A673 (cell line): Measurements from ENCODE around the gene UGT1A9. TPM values are rescaled to one million over a fixed set of nuclear protein-coding genes. Genes with fewer than 3 reads are reported as not detected.

Experiments
- BruUV-seq: library from RNA; stranded (reverse); fragments of 400-500 nt; replicated peaks from 2 replicates; lab custom pipeline; 2021; lab: Mats Ljungman, UMichigan
- CTCF ChIA-PET: fragments of 300-600 bp; sonication (Branson Sonifier 250); formaldehyde crosslinking; loops from one replicate; lab custom pipeline; 2022; ENCODE audit warnings: antibody characterized with exemption; lab: Charles Lee
- POLR2A ChIA-PET: fragments of 300-600 bp; sonication (Branson Sonifier 250); formaldehyde crosslinking; loops from one replicate; lab custom pipeline; 2022; ENCODE audit warnings: antibody characterized with exemption; ENCODE audit not compliant: low non-redundant PET; lab: Charles Lee
- DNase-seq: peaks from one replicate; pipeline ENCODE4 v3.0.0-alpha.2; 2015; ENCODE audit warnings: low spot score
- H3K27ac ChIP-seq: fragments of 200-600 bp; sonication (generic); 2 replicates; pipeline ENCODE4 v1.5.1; 2016; ENCODE audit warnings: mixed run types, low read depth, mild to moderate bottlenecking, mixed read lengths, antibody characterized with exemption, low read length; ENCODE audit not compliant: poor library complexity, severe bottlenecking
- H3K27me3 ChIP-seq: fragments of 200-600 bp; sonication (generic); replicated peaks from 2 replicates; pipeline ENCODE4 v1.6.1; 2017; ENCODE audit warnings: mixed run types, low read depth, mild to moderate bottlenecking, mixed read lengths, antibody characterized with exemption, low read length; ENCODE audit not compliant: insufficient read depth, poor library complexity
- H3K36me3 ChIP-seq: fragments of 200-600 bp; sonication (generic); 2 replicates; pipeline ENCODE4 v1.6.1; 2016; ENCODE audit warnings: mixed run types, mild to moderate bottlenecking, mixed read lengths, antibody characterized with exemption, low read length; ENCODE audit not compliant: insufficient read depth, poor library complexity, severe bottlenecking
- H3K4me1 ChIP-seq: fragments of 200-600 bp; sonication (generic); 2 replicates; pipeline ENCODE4 v1.6.1; 2017; ENCODE audit warnings: mixed run types, mild to moderate bottlenecking, mixed read lengths, antibody characterized with exemption, low read length; ENCODE audit not compliant: insufficient read depth, poor library complexity, severe bottlenecking
- H3K4me3 ChIP-seq: fragments of 200-600 bp; sonication (generic); 2 replicates; pipeline ENCODE4 v1.5.1; 2016; ENCODE audit warnings: low read depth, mixed run types, mild to moderate bottlenecking, mixed read lengths, low read length; ENCODE audit not compliant: poor library complexity, severe bottlenecking
- H3K9me3 ChIP-seq: fragments of 200-600 bp; sonication (generic); 2 replicates; pipeline ENCODE4 v1.6.1; 2016; ENCODE audit warnings: mixed run types, low read depth, mild to moderate bottlenecking, mixed read lengths, antibody characterized with exemption, low read length; ENCODE audit not compliant: poor library complexity, severe bottlenecking
- EZH2 ChIP-seq: fragments of 200-600 bp; sonication (generic); IDR thresholded peaks from 2 replicates; pipeline ENCODE4 v1.6.1; 2017; ENCODE audit warnings: borderline replicate concordance, low read depth, mild to moderate bottlenecking, mixed read lengths, antibody characterized with exemption, low read length; ENCODE audit not compliant: poor library complexity, severe bottlenecking
- intact Hi-C: fragments of 100-400 bp; cut with micrococcal nuclease; formaldehyde crosslinking; loops from one replicate; pipeline ENCODE4 v1.10.0; 2022; ENCODE audit not compliant: unreplicated experiment
- total RNA-seq: library from RNA; stranded (reverse); gene quantifications from 2 replicates; pipeline ENCODE4 v1.2.3, GENCODE V29; 2021
- TF ChIP-seq, protein P1 (sequence below): fragments of 300-800, 200-600 bp; sonication (generic); conservative IDR thresholded peaks from 2 replicates; pipeline ENCODE4 v1.5.1; 2017; ENCODE audit warnings: low read depth, mild to moderate bottlenecking, antibody characterized with exemption, low read length, moderate library complexity, mixed read lengths

UGT1A9 gene
- total RNA-seq, 1 experiment from 2014 or later, result not detected

DNA sequence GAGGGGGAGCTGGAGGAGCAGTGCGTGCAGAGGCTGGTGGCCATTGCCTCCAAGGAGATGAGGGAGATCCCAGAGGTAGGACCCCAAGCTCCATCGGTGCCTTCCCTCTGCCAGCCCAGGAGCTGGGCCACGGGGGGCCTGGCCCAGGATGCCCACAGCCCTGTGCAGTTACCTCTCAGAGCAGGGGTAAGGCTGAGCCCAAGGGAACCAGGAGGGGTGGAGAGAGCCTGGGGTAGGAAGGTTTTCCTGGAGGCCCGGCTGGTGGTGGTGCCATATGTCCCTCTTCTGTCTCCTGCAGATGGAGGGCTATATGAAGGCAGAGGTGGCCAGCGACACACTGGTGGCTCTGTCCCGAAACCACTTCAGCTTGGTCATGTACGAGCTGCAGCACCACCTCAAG lies 117.9 kb downstream of the UGT1A9 start:
- no peak for TF ChIP-seq EZH2
- TF ChIP-seq, protein P1, sequence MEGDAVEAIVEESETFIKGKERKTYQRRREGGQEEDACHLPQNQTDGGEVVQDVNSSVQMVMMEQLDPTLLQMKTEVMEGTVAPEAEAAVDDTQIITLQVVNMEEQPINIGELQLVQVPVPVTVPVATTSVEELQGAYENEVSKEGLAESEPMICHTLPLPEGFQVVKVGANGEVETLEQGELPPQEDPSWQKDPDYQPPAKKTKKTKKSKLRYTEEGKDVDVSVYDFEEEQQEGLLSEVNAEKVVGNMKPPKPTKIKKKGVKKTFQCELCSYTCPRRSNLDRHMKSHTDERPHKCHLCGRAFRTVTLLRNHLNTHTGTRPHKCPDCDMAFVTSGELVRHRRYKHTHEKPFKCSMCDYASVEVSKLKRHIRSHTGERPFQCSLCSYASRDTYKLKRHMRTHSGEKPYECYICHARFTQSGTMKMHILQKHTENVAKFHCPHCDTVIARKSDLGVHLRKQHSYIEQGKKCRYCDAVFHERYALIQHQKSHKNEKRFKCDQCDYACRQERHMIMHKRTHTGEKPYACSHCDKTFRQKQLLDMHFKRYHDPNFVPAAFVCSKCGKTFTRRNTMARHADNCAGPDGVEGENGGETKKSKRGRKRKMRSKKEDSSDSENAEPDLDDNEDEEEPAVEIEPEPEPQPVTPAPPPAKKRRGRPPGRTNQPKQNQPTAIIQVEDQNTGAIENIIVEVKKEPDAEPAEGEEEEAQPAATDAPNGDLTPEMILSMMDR, result no peak
- Histone ChIP-seq H3K4me3 (no peak overlapping the region), H3K36me3 (no peaks in the 10 kb centered on the region), H3K27me3 (no peaks in the 10 kb centered on the region), H3K4me1 (no peaks in the 10 kb centered on the region), H3K27ac (no peak overlapping the region), H3K9me3 (no peaks in the 10 kb centered on the region)
- DNase-seq, result no peak
- BruUV-seq, result no TSS peak
- POLR2A ChIA-PET, result no interaction called here
- CTCF ChIA-PET, result no interaction called here
- intact Hi-C loops, result no loop called here

DNA sequence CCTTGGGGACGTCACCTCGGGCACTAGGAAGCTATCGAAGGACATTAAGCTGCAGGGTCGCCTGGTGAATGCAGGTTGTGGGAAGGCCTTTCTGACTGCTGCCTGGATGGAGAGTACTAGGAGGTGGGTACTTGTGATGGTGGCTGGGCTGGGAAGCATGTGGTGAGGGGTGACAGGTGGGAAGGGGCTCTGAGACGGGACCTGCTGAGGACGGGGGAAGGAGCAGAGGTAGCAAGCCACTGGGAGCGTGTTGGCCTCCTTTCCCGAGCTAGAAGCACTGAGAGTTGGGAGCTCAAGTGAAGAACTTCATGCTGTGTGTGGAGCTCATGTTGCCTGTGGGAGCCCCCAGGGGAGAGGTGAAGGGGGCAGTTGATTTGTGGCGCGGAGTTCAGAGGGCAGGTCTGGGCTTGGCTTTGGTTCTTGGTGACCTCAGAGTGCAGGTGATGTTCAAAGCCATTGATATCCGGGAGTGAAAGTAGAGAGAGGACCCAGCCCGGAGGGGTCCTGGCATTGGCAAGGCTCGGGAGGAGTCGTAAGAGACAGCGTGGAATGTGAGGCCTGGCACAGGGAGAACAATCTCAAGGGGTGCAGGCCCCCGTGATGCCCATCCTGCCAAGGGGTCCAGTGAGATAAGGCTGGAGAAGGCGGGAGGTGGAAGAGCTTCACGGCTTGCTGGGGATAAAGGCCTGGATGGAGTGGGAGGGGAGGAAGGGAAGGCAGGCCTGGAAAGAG lies 119.6 kb downstream of the UGT1A9 start:
- POLR2A ChIA-PET, result no interaction called here
- intact Hi-C loops, result no loop called here
- Histone ChIP-seq H3K9me3 (no peaks in the 10 kb centered on the region), H3K4me1 (no peaks in the 10 kb centered on the region), H3K4me3 (no peak overlapping the region), H3K36me3 (no peaks in the 10 kb centered on the region), H3K27me3 (no peaks in the 10 kb centered on the region), H3K27ac (no peak overlapping the region)
- CTCF ChIA-PET, result no interaction called here
- no TSS peak for BruUV-seq
- TF ChIP-seq, protein P1, result no peak
- TF ChIP-seq EZH2, result no peak
- no peak for DNase-seq

DNA sequence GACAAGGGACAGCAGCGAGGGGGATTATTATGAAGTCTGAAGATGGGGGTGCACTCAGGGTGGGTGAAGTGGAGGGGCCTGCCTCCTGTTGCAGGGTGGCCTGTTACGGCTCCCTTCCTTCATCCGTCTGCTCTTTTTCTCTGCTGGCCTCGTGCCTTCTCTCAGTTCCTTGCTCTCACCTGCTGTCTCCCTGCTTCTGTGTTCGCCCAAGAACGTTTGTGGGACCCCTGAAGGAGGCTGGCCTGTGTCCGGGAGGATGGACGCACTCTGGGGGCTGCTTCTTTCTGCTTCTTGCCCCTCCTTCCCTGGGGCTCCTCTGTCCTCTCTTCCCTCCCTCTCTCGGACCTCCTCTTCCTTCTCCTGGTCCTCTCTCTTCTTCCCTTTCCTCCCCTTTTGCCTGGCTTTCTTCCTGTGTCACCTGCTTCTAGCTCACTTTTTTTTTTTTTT lies 120.2 kb downstream of the UGT1A9 start:
- no TSS peak for BruUV-seq
- TF ChIP-seq, protein P1, result no peak
- no peak for TF ChIP-seq EZH2
- CTCF ChIA-PET, result no interaction called here
- Histone ChIP-seq H3K36me3 (no peaks in the 10 kb centered on the region), H3K27me3 (no peaks in the 10 kb centered on the region), H3K4me1 (no peaks in the 10 kb centered on the region), H3K27ac (no peak overlapping the region), H3K4me3 (no peak overlapping the region), H3K9me3 (no peaks in the 10 kb centered on the region)
- POLR2A ChIA-PET, result no interaction called here
- no peak for DNase-seq
- intact Hi-C loops, result no loop called here
